ACHN (cell line): Measurements from ENCODE around the gene DRD4.

Source experiments
- DNase-seq: peaks from one replicate; pipeline ENCODE4 v3.0.0-alpha.2; 2015
- in situ Hi-C: cut with HindIII; loops from 2 replicates; pipeline ENCODE4 v1.10.0; 2017; ENCODE audit warnings: low sequenced_read_pairs, low pct_ligation_motif_present, low pct_unique_long_range_greater_than_20kb

Gene DRD4

DNA sequence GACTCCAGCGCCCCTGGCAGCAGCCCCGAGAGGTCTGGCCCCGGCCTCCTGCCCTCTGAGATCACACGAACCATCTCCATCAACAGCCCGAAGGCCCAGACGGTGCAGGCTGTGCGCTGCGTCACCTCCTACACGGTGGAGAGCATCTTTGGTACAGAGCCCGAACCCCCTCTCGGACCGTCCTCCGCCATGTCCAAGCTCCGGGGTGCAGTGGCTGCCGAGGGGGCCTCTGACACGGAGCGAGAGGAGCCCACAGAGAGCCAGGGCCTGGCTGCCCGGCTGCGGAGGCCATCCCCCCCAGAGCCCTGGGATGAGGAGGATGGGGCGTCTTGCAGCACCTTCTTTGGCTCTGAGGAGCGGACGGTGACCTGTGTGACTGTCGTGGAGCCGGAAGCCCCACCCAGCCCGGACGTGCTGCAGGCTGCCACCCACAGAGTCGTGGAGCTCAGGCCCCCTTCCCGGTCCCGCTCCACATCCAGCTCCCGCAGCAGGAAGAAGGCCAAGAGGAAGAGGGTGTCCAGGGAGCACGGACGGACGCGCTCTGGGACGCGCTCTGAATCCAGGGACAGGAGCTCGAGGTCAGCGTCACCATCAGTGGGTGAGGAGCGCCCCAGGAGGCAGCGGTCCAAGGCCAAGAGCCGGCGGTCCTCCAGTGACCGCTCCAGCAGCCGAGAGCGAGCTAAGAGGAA lies 29.0 kb upstream of the DRD4 start:
- no peak for DNase-seq
- in situ Hi-C loops, result no loop called here

DNA sequence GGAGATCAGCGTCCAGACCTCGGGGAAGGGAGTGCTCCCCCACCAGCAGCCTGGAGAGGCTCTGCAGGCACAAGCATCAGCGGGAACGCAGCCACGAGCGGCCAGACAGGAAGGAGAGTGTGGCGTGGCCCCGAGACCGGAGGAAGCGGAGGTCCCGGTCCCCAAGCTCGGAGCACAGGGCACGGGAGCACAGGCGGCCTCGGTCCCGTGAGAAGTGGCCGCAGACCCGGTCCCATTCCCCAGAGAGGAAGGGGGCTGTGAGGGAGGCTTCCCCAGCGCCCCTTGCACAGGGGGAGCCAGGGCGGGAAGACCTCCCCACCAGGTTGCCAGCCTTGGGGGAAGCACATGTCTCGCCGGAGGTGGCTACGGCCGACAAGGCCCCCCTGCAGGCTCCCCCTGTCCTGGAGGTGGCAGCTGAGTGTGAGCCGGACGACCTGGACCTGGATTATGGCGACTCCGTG lies 28.2 kb upstream of the DRD4 start:
- in situ Hi-C loops, result no loop called here

DNA sequence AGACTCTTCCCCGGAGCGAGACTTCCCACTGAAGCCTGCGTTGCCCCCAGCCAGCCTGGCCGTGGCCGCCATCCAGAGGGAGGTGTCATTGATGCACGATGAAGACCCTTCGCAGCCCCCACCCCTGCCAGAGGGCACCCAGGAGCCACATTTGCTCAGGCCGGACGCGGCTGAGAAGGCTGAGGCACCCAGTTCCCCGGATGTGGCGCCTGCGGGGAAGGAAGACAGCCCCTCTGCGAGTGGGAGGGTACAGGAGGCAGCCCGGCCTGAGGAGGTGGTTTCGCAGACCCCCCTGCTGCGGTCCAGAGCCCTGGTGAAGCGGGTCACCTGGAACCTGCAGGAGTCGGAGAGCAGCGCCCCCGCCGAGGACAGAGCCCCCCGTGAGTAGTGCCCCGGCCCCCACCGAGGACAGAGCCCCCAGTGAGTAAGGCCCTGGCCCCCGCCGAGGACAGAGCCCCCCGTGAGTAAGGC lies 27.7 kb upstream of the DRD4 start:
- in situ Hi-C loops, result no loop called here

More for the DNA sequence above, 28.2 kb upstream of the DRD4 start:
- no peak for DNase-seq

DNA sequence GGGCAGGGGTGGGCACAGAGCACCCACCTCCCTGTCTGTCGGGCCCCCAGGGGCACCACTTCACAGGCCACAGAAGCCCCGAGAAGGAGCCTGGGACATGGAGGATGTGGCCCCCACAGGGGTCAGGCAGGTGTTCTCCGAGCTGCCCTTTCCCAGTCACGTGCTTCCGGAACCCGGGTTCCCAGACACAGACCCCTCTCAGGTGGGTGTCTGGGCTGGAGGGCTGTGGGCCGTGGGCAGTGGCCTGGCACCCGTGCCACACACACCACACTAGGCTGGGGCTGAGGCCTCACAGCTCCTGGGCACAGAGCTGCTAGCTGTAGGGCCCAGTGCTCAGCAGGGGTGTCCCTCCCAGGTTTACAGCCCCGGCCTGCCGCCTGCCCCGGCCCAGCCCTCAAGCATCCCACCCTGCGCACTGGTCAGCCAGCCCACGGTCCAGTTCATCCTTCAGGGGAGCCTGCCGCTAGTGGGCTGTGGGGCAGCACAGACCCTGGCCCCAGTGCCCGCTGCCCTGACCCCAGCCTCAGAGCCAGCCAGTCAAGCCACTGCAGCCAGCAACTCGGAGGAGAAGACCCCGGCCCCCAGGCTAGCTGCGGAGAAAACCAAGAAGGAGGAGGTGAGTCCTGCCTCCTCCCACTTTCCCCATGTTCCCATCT lies 26.8 kb upstream of the DRD4 start:
- no peak for DNase-seq
- in situ Hi-C loops, result no loop called here

More for the DNA sequence above, 27.7 kb upstream of the DRD4 start:
- DNase-seq, result no peak

DNA sequence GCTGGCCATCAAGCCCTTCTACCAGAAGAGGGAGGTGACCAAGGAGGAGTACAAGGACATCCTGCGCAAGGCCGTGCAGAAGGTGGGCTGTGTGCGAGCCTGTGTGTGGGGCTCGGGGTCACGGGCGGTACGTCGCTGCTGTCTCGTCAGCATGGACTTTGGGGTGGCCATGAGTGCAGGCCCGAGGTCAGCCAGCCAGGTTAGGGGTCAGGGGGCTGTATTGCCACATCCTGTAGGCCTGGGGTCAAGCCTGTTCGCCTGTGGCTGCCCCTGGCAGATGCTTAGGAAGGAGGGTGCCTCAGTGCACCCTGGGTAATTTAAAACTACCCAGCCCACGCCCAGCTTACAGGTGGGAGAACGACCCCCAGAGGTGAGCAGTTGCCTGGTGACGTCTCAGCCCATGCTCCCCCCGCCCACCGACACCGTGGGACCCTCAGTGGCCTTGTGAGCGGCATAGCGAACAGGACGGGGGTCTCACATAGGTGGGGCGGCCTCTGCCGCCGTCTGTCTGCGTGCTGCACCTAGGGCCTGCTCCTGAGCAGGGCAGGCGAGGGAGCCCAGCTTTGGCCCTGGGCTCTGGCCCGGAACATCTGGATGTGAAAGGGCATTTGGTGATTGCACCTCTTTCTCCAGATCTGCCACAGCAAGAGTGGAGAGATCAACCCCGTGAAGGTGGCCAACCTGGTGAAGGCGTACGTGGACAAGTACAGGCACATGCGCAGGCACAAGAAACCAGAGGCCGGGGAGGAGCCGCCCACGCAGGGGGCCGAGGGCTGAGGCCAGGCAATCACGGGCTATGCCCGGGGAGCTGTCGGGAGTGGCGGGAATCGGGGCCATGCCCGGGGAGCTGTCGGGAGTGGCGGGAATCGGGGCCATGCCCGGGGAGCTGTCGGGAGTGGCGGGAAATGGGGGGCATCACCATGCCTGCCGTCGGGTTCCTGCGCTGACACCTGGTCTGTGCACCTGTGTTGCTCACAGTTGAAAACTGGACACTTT lies 25.8 kb upstream of the DRD4 start:
- in situ Hi-C loops, result no loop called here
- no peak for DNase-seq

DNA sequence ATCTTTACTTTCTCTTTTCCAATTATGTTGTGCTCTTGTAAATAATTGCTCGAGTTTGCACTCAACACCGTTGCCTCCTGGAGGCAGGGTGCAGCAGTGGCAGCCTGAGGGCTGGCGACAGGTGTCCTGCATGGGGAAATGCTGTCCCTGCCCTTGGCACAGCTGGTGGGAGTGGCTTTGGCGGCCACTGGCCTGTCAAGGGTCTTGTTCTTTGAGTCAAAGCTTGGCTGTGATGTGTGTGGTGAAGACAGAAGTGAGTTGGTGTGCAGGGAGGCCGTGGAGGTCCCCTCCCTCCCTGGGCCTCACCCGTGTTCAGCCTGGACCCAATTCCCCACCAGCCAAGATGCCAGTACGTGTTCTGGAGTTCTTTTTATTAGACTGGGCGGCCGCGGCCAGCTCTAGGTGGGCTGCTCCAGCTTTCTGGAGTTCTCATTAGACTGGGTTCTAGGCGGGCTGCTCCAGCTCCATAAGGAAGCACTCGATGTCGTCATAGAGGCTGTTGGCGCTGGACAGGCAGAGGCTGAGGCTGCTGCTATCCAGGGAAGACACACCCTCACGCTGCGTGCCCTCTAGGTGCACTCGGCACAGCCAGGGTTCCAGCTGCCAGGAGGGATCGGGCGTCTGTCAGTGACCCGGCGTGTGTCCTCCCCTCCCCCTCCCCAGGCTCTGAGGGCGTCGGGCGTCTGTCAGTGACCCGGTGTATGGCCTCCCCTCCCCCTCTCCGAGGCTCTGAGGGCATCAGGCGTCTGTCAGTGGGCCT lies 24.7 kb upstream of the DRD4 start:
- in situ Hi-C loops, result no loop called here
- peak; percentile 33 for DNase-seq

DNA sequence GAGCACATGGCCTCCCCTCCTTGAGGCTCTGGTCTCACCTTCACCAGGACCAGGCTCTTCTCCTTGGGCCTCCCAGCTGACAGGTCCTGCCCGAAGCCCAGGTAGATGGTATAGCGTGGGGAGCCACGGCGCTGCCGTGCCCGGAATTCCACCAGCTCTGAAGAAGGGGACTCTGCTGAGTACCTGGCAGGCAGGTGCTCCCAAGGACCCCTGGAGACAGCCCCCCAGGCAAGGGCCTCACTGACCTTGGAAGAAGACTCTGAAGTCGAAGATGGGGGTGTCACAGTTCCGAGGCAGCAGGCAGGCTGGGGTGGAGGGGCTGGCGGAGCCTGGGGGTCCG lies 24.1 kb upstream of the DRD4 start:
- no peak for DNase-seq
- in situ Hi-C loops, result no loop called here

DNA sequence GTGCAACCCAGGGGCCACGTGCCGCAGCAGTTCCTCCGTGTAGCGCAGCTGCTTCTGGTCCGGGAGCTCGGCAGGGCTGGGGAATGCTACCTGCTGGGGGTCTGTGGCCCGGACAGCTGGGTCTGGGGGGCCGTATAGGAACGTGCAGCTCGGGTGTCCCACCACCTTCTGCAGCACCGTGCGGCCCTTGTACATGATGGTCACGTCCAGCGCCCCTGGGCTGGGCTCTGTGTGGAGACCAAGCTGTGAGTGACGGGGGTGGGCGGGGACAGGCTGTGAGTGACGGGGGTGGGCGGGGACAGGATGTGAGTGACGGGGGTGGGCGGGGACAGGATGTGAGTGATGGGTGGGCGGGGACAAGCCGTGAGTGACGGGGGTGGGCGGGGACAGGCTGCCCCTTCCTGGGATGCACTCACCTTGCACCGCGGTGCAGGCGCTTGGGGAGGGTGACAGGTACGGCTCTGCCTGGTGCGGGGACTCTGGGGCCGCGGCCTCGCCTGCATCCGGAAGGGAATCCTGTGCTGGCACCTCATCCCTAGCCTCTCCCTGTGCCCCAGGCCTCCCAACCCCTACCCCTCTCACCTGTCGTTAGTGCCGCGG lies 23.6 kb upstream of the DRD4 start:
- in situ Hi-C loops, result no loop called here
- DNase-seq, result peak; percentile 56

DNA sequence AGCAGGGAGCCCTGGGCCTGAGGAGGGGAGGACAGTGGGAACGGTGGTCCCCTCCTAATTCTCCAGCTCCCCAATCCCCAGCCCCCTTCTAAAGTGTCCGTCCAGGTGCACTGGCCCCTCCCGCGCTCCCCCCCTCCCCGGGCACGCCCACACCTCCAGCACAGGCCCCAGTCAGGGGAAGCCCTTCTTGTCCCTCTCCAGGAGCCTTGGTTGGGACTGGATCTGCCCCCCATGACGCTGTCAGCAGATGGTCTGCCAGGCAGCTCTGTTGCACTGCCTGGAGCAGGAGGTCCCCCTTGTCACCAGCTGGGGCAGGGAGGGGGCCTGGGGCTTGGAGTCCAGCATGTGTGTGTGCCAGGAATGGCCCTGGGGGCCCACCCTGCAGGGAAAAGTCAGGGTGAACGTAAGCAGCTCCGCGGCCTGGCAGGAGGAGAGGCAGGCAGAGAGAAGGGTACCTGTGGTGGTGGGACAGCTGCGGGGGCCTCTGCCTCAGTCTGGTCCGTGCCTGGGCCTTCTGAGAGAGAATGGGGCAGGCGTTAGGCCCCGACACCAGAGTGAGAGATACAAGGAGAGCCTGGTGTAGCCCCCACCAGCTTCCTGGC lies 22.9 kb upstream of the DRD4 start:
- no peak for DNase-seq
- in situ Hi-C loops, result no loop called here

DNA sequence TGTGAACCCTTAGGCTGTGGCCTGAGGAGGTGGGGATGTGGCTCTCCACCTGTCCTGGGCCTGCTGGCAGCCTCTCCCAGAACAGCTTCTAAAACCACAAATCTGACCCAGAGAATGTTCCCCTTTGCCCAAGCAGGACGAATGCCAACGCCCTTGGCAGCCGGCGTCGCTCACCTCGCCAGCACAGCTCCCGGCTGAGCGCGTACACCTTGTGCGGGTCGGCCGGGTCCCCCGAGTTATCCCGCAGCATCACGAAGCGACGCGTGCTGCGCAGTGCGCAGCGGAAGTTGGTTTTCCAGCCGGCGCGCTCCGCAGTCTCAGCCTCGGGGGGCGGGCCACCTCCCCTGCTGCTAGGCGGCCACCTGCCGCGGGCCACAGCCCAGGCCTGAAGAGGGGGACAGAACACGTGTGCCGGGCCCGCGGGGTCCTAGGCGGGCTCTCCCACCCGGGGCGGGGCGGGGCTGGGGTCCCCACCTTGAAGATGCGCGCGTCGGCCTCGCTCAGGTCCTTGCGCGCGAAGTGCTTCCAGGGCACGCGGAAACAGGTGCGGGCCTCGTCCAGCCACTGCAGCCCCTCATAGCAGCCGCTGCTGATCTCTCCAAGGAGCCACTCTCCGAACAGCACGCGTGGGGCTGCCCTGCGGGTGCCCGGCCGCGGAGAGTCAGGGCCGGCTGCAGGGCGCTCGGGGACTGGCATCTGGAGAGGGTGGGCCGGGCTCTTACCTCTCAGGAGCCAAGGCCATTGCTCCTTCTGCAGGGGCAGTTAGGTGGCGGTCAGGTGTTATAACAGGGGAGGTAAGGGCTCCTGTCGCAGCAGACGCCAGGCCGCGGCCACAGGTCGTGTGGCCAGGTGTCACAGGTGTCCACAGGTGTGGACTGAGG lies 22.2 kb upstream of the DRD4 start:
- in situ Hi-C loops, result no loop called here
- no peak for DNase-seq

DNA sequence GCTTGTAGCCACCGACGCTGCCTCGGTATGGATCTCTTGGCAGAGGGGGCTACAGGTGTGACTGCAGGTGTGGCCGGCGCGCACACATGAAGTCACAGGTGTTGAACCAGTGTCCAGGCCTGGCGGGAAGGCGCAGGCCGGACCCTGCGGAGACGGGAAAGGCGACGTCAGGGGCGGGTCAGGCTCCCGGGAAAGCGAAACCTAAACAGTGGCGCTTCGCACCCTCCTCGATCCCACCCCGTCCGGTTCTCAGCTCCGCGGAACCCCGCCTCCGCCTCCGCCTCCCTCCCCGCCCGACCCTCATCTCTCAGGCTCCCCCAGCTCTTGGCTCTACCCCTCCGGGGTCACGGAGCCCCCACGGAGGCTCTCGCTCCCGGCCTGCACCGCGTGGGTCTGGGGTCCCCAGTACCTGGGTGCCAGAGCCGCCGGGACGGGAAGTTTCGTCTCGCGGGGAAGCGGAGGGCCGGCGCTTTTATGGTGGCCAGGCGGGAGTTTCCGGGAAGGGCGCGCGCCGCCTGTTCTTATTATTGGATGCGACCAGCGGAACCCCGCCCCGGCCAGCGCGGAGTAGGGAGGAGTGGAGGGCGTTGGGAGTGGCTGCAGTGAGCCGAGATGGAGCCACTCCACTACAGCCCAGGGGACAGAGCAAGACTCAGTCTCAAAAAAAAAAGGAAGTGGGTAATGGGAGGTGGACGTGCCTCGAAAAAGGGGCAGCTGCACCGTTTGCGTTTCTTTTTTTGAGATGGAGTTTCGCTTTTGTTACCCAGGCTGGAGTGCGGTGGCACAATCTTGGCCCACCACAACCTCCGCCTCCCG lies 21.4 kb upstream of the DRD4 start, which contains the start of gene IRF7:
Gene IRF7 (minus strand): TSS at position 447 of the 816 bp plus-strand sequence. CDS start 586 bp downstream, outside the sequence.
- DNase-seq, result peak; percentile 88
- in situ Hi-C loops, result no loop called here

DNA sequence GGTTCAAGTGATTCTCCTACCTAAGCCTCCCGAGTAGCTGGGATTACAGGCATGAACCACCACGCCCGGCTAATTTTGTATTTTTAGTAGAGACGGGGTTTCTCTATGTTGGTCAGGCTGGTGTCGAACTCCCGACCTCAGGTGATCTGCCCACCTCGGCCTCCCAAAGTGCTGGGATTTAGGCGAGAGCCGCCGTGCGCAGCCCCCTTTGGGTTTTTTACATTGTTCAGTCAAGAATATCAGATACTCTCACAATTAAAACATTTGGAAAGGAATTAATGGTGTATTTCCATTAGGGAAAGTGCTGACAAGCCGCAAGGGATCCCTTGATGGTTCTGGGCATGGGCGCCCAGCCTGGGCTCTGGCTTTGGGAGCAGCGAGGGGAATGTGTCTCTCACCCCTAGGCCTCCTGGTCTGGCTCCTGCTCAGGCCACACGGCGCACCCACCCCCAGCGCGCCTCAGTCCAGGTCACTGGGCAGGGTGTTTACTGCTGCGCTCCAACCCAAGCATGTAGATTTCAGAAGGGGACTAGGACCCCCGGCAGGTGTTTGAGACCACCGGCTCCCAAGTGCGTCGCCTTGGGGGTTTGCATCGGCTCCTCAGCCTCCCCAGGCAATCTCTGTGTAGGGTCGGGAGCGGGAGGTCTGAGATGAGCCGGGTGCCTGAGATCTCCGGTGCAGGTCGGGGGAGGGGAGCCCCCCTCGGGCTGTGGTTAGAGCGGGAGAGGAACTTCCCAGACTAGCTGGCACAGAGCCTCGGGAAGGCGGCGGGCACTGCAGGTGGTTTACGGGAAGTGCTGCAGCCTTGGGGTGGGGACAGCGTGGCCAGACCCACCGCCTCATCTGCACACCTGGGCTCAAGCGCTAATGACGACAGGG lies 20.5 kb upstream of the DRD4 start:
- in situ Hi-C loops, result no loop called here
- no peak for DNase-seq

DNA sequence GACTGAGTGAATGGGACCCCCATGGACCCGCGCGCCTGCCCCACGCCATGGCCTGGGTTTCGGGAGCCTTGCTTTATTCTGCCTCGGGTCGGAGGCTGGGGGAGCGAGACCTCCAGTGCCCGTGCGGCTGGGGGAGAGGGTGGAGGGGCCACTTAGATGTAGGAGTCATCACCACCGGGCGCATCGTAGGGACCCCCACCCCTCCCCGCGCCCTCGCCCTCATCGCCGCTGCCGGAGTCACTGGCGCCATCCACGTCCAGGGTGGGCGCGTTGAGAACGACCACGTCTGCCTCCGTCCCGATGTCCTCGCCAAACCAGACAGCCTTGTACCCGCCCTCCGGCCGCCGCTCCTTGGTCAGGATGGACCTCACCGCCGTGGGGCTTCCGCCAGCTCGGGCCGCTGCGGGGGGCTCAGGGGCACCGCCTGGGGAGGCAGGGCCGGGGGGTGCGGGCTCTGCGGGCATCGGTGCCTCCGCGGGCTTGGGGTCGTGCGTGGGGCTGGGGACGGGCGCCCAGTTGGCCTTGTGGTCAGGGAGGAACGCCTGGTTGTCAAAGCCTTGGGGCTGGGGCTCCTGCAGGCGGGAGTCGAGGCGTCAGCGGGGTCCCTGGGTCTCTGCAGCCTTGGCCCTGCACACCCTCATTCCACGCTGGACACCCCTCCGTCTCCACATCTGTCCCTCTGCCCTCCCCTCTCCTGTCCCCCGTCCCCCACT lies 19.7 kb upstream of the DRD4 start:
- in situ Hi-C loops, result no loop called here
- DNase-seq, result no peak

DNA sequence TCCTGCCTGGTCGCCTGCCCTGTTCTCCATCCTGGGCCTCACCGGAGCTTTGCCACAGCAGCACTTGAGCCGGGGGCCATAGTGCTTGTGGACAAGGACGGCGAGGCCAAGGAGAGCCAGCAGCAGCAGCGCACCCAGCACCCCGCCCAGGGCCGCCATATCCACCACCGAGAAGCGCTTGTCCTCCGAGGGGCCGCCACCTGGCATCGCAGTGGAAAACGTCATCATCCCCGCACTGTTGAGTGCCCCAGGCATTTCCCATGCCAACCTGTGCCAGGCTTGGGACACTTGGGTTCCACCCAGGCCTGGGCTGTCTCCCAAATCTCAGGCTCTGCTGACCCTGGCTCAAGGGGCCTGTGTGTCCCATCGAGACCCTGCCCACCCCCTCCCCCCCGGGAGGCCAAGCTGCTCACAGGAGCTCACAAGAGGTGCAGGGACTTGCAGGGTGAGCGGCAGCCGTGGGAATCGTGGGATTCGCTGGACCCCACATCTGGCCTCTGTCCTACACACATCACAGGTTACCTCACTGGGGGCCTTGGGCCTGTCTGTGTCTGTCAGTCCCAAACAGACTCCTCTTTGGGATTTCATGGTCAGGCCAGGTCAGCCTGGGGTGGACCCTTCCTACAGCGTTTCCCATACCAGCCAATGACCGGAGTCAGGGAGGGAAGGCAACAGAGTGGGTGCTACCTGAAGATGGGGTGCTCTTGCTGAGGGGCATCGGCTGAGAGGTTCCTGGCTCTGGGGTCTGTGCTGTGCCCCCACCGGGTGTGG lies 19.0 kb upstream of the DRD4 start:
- DNase-seq, result no peak
- in situ Hi-C loops, result no loop called here
